GM18909 (cell line): ENCODE results near the gene LYRM4.
"Not testable (repeated sequence)": the region's sequence is repeated elsewhere in the genome, so short reads cannot be mapped to it uniquely, and the experiment has no call there.

Experiments used
- ATAC-seq: cut with Tn5 transposase; IDR thresholded peaks from one replicate; pipeline ENCODE4 v1.9.1; 2021; ENCODE audit warnings: mild to moderate bottlenecking; ENCODE audit not compliant: unreplicated experiment, poor library complexity

LYRM4 gene

DNA sequence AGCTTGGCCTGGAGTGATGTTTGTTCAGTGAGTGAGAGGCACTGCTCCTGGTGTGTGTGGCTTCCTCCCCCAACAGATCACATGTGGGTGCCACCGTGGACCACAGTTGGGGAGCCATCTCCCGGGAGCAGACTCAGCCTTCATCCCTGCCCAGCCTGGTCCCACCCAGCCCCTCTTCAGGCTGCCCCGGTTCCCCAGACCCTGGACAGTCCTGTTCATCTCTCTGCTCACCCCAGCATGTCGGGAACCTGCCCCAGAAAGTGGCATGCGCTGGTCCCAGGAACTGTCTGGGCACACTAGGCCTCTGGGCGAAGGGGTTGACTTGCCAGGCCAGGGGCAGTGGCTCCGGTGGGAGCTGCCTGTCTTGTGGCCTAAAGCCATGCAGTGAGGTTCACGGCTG, 197.1 kb downstream of the LYRM4 start:
- no peak for ATAC-seq

GRCh38 chr6:5061152-5061551, 199.6 kb downstream of the LYRM4 start:
- ATAC-seq = no peak

GRCh38 chr6:5060439-5060838, 200.3 kb downstream of the LYRM4 start:
- ATAC-seq = not testable (repeated sequence)

DNA sequence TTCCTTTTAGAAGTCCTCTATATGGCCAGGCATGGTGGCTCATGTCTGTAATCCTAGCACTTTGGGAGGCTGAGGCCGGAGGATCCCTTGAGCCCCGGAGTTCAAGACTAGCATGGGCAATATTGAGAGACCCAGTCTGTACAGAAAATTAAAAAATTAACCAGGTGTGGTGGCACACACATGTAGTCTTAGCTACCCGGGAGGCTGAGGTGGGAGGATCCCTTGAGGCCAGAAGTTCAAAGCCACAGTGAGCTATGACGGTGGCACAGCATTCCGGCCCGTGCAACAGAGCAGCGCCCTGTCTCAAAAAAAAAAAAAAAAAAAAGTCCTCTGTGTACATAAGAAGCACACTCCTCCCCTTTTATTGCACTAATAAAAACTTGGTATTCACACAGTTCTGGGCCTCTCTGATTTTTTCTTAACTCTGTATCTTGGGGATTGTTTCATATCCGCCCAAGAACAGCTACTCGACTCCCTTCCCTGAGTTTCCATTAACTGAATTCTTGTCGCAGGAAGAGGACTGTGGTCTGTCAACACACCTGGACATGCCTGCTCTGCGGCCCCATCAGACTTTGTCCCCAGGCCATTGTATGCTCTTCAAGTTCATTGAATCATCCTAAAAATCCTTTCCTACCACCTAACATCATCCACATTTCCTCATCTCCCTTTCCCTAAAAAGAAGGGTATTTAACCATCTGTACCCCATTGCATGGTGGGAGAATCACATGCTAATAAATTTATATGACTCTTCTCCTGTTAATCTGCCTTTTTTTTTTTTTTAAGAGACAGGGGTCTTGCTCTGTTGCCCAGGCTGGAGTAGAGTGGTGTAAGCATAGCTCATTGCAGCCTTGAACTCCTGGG, 201.5 kb downstream of the LYRM4 start:
- ATAC-seq = no peak
